Measurements from ENCODE around the gene PARD3.

Gene PARD3

GRCh38 chr10:34106356-34106885 is 708.7 kb downstream of the PARD3 start:
- no peak for DNase-seq

- no peak for DNase-seq
These were observed 710.1 kb downstream of the PARD3 start for GRCh38 chr10:34104829-34105572.

- no peak for DNase-seq
These were observed 712.1 kb downstream of the PARD3 start for GRCh38 chr10:34102893-34103506.

GRCh38 chr10:34102237-34102673 is 712.8 kb downstream of the PARD3 start:
- DNase-seq: no peak

- no peak for DNase-seq
These were observed 714.1 kb downstream of the PARD3 start for GRCh38 chr10:34101001-34101400.

- DNase-seq: no peak
These were observed 716.1 kb downstream of the PARD3 start for GRCh38 chr10:34098821-34099567.

- DNase-seq: no peak
These were observed 717.4 kb downstream of the PARD3 start for GRCh38 chr10:34097682-34098081.

- no peak for DNase-seq
These were observed 720.1 kb downstream of the PARD3 start for GRCh38 chr10:34094961-34095360.

GRCh38 chr10:34094146-34094696 is 720.9 kb downstream of the PARD3 start:
- DNase-seq: no peak

- DNase-seq: no peak
These were observed 722.2 kb downstream of the PARD3 start for GRCh38 chr10:34092891-34093290.

GRCh38 chr10:34091635-34092195 is 723.4 kb downstream of the PARD3 start:
- DNase-seq: no peak

GRCh38 chr10:34089253-34089652 is 725.8 kb downstream of the PARD3 start:
- DNase-seq: no peak

GRCh38 chr10:34088208-34088794 is 726.8 kb downstream of the PARD3 start:
- DNase-seq: no peak

GRCh38 chr10:34087095-34087418 is 728.0 kb downstream of the PARD3 start:
- no peak for DNase-seq

- DNase-seq: no peak
These were observed 731.5 kb downstream of the PARD3 start for GRCh38 chr10:34083567-34083966.

GRCh38 chr10:34081948-34082347 is 733.1 kb downstream of the PARD3 start:
- no peak for DNase-seq

- peak; percentile 10 for DNase-seq
These were observed 733.8 kb downstream of the PARD3 start for GRCh38 chr10:34081347-34081743.

GRCh38 chr10:34080485-34081346 is 734.4 kb downstream of the PARD3 start:
- no peak for DNase-seq

- DNase-seq: no peak
These were observed 735.2 kb downstream of the PARD3 start for GRCh38 chr10:34079702-34080484.

- no peak for DNase-seq
These were observed 736.2 kb downstream of the PARD3 start for GRCh38 chr10:34078745-34079470.

All from suppressor macrophage treated with lipopolysaccharide for 4 hours (primary cell).